Epithelial cell of proximal tubule (primary cell): ENCODE results near the gene ATG4B. TPM values are rescaled to one million over a fixed set of nuclear protein-coding genes. Genes with fewer than 3 reads are reported as not detected.
A peak's percentile ranks its signal among the peaks of the same experiment; 100 is the strongest.

Source experiments
- DNase-seq: peaks from one replicate; pipeline ENCODE4 v3.0.0-alpha.2; 2011; ENCODE audit warnings: low read depth
- H3K4me3 ChIP-seq: 2 replicates; pipeline ENCODE4 v1.5.1; 2011; ENCODE audit warnings: low read depth, mild to moderate bottlenecking, low read length
- total RNA-seq: library from RNA; depleted of rRNA; stranded (reverse); fragments of >200 nt; gene quantifications from 2 replicates; pipeline ENCODE4 v1.2.3, GENCODE V29; 2015
- TF ChIP-seq, protein P1 (sequence below): conservative IDR thresholded peaks from 2 replicates; pipeline ENCODE4 v1.5.1; 2012; ENCODE audit warnings: low read depth, mild to moderate bottlenecking, low read length

ATG4B gene
- total RNA-seq, 1 donor from 2014 or later: 72.5 TPM

DNA sequence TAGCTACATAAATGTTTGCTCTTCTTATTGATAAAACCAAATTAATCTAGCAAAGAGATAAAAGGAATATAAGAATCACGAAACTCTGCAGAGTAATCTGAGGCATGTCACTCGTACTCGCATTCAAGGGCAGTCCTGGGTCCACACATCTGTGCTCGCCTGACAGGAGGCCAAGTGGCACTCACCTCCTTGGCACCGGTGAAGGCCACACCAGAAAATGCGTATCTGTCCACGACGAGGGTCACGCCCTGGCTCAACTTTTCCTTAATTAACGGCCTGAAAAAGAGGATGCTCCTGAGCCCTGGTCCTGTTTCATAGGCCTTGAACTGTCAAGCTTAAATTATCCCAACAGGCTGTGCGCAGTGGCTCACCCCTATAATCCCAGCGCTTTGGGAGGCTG is 42.6 kb downstream of the ATG4B start:
- DNase-seq: no peak
- H3K4me3 ChIP-seq: no peak overlapping the region
- TF ChIP-seq, protein P1, sequence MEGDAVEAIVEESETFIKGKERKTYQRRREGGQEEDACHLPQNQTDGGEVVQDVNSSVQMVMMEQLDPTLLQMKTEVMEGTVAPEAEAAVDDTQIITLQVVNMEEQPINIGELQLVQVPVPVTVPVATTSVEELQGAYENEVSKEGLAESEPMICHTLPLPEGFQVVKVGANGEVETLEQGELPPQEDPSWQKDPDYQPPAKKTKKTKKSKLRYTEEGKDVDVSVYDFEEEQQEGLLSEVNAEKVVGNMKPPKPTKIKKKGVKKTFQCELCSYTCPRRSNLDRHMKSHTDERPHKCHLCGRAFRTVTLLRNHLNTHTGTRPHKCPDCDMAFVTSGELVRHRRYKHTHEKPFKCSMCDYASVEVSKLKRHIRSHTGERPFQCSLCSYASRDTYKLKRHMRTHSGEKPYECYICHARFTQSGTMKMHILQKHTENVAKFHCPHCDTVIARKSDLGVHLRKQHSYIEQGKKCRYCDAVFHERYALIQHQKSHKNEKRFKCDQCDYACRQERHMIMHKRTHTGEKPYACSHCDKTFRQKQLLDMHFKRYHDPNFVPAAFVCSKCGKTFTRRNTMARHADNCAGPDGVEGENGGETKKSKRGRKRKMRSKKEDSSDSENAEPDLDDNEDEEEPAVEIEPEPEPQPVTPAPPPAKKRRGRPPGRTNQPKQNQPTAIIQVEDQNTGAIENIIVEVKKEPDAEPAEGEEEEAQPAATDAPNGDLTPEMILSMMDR: no peak

DNA sequence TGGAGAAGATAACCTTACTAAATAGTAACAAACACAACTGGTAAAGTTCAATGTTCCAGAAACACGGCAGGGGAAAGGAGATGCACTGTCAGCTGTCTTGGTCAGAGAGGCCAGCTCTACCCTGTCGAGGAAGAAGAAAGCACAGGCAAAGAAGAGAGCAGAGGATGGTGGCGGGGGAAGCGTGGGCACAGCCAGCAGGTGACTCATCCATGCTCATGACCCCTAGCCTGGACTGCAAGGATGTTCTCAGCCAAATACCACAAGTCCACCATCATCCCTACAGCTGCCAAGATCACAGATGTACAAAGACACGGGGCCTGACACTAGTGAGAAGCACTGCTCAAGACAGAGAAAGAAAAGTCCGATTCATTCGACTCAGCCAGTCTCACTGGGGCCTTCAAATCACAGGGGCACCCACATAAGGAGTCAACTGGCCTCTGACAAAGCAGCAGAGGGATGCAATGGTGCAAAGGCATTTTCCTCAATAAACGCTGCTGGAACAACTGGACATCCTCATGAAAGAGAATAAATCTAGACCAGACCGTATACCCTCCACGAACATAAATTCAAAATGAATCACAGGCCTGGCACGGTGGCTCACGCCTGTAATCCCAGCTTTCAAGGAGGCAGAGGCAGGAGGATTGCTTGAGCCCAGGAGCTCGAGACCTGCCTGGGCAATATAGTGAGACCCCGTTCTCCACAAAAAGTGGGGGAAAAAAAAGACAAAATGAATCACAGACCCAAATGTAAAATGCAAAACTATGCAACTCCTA is 43.5 kb downstream of the ATG4B start:
- TF ChIP-seq, protein P1: no peak
- peak; percentile 81 for DNase-seq
- H3K4me3 ChIP-seq: no peak overlapping the region

DNA sequence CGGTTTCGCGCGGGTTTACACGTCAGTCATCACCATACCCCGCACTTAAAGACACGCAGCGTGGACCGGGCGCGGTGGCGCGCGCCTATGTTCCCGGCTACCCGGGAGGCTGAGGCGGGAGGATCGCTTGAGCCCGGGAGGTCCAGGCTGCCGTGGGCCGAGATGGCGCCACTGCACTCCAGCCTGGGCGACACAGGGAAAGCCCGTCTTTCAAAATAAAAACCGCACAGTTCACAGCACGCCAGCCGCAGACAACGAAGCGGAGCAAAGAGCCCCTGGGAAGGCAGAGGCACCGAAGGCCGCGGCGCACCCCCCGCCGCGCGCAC is 48.8 kb downstream of the ATG4B start:
- TF ChIP-seq, protein P1: no peak
- peak overlapping the region; percentile 94 for H3K4me3 ChIP-seq
- no peak for DNase-seq

DNA sequence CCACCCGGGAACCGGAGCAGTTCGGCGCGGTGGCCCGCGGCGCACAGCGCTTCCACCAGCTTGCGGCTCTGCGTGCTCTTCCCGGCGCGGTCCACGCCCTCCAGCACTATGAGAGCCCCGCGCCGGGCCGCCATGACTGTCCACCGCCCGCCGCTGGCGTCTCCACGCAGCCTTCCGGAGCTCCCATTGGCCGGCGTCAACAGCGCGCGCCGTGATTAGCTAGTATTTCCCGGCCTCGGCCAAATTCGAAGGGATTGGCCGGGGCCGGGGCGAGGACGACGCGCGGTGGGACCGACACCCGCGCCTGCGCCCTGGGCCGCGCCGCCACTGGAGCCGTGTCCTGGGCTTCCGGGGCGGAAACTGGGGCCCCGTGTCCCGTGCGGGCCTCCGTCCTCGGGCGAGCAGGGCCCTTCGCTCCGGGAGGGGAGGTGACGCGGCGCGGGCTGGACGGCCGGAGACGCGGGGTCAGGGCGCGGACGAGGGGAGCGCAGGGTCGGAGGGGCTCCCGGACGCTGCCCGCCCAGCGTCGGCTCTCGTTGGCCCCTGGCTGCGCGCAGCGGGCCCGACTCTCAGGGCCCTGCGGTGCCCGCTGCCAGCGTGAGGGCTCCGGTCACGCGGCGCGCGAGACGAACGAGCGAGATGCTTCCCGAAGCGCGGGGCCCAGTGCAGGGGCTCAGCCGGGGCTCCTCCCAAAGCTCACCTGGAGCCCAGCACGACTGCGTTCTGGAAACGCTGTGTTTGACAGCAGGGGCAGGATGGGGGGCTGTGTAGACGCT is 49.3 kb downstream of the ATG4B start, which contains the start of gene DTYMK:
Gene DTYMK, minus strand, starts transcription at position 166 of the 776 bp plus-strand sequence. Its CDS starts 32 bp downstream, at position 134.
- no peak for DNase-seq
- H3K4me3 ChIP-seq: peak within 1 kb of the TSS; percentile 94
- TF ChIP-seq, protein P1: no peak

DNA sequence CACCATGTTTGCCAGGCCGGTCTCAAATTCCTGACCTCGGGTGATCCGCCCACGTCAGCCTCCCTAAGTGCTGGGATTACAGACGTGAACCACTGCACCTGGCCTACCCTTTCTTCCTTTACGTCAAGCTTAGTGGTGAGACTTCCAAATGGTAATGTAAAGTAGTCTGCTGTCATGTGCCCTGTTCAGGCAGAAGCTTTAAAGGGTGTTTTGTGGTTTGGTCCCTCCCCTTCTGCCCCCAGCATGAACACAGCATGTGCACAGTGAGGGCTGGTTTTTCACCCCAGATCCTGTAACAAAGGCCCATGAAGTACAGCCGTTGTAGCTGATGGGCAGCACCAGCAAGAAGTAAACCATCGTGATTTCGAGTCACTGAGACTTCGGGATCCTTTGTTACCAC is 51.8 kb downstream of the ATG4B start:
- no peak overlapping the region for H3K4me3 ChIP-seq
- TF ChIP-seq, protein P1: no peak
- no peak for DNase-seq

DNA sequence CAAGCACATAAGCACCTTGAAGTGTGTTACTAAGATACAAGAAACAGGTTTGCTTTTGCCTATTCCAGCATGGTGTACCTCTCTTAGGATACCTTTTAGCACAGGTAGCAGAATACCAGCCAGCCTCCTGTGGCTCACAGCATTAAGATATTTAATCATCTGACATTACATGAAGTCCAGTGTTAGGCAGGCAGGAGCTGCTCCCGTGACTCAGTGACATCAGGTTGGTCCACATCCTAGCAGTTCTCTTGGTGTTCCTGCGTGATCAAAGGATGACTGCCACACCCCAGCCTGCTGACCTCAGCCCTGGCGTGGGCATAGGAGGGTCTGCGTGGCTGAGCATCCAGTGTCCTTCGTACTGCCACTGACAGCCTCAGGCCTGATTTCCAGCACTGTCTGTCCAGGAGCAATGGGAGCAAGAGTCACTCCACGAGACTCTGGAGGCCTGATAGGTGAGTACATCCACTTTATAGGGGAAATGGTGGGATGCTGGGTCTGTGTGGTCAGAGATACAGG is 52.8 kb downstream of the ATG4B start:
- DNase-seq: no peak
- H3K4me3 ChIP-seq: no peak overlapping the region
- TF ChIP-seq, protein P1: no peak
